GM12875 (cell line): ENCODE measurements around the gene MTM1.

ENCODE experiments used
- H3K4me3 ChIP-seq: one replicate; pipeline ENCODE4 v1.5.1; 2011; ENCODE audit warnings: low read depth, low read length, control low read depth
- TF ChIP-seq, protein P1 (sequence below): IDR thresholded peaks from 2 replicates; pipeline ENCODE4 v1.5.1; 2011; ENCODE audit warnings: low read depth, mild to moderate bottlenecking, control low read depth, inconsistent platforms, low read length, moderate library complexity, borderline replicate concordance; ENCODE audit not compliant: insufficient read depth

The MTM1 gene

DNA sequence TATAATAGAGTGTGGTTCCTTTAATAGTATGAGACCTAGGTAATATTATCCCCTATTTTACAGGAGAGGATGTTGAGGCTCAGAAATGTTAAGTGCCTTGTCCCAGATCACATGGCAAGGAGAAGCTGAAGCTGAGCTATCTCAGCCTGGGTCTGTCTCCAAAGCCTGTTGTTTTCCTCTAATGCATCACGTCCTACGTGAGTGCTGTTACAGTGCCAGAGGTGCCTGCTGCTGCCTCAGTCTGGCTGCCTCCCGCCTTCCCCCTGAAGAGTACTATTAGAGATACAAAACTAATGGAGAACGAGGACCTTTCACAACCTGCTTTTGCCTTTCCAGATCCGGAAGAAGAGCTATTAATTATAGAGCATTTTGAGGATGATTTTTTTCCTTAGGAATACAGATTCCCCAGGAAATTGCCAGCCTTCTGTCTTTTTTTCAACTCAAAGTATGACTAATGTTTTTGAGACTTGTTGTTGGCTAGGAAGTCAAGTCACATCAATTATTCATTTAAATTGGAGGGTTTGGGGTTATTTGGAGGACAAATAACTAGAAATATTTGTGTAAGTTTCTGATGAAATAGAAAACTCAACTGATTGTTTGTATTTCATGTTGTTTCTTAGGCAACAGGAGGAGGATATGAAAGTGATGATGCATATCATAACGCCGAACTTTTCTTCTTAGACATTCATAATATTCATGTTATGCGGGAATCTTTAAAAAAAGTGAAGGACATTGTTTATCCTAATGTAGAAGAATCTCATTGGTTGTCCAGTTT is 80.9 kb downstream of the MTM1 start:
- TF ChIP-seq, protein P1, sequence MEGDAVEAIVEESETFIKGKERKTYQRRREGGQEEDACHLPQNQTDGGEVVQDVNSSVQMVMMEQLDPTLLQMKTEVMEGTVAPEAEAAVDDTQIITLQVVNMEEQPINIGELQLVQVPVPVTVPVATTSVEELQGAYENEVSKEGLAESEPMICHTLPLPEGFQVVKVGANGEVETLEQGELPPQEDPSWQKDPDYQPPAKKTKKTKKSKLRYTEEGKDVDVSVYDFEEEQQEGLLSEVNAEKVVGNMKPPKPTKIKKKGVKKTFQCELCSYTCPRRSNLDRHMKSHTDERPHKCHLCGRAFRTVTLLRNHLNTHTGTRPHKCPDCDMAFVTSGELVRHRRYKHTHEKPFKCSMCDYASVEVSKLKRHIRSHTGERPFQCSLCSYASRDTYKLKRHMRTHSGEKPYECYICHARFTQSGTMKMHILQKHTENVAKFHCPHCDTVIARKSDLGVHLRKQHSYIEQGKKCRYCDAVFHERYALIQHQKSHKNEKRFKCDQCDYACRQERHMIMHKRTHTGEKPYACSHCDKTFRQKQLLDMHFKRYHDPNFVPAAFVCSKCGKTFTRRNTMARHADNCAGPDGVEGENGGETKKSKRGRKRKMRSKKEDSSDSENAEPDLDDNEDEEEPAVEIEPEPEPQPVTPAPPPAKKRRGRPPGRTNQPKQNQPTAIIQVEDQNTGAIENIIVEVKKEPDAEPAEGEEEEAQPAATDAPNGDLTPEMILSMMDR = no peak
- H3K4me3 ChIP-seq = no peak overlapping the region

- H3K4me3 ChIP-seq = no peak overlapping the region
- TF ChIP-seq, protein P1 = no peak
These were observed 83.5 kb downstream of the MTM1 start for GRCh38 chrX:150651906-150652305.

GRCh38 chrX:150655788-150656187 is 87.4 kb downstream of the MTM1 start:
- TF ChIP-seq, protein P1 = no peak
- no peak overlapping the region for H3K4me3 ChIP-seq

GRCh38 chrX:150663073-150663472 is 94.7 kb downstream of the MTM1 start:
- H3K4me3 ChIP-seq = no peak overlapping the region
- TF ChIP-seq, protein P1 = no peak

- no peak overlapping the region for H3K4me3 ChIP-seq
- TF ChIP-seq, protein P1 = no peak
These were observed 95.9 kb downstream of the MTM1 start for GRCh38 chrX:150664290-150664689.

- H3K4me3 ChIP-seq = no peak overlapping the region
- TF ChIP-seq, protein P1 = no peak
These were observed 107.8 kb downstream of the MTM1 start for GRCh38 chrX:150676221-150676620.

- H3K4me3 ChIP-seq = no peak overlapping the region
- TF ChIP-seq, protein P1 = 0 out of 2 replicates have a peak, but pooled peaks have one; percentile 15
These were observed 112.6 kb downstream of the MTM1 start for GRCh38 chrX:150680974-150681373.
